PC-9 (cell line): ENCODE measurements around the gene ATG2A. TPM values are rescaled to one million over a fixed set of nuclear protein-coding genes. Genes with fewer than 3 reads are reported as not detected.
A peak's percentile ranks its signal among the peaks of the same experiment; 100 is the strongest.

Experiments used
- BruUV-seq: library from RNA; stranded (reverse); fragments of 400-500 nt; replicated peaks from 2 replicates; lab custom pipeline; 2021; lab: Mats Ljungman, UMichigan
- CTCF ChIA-PET: fragments of 300-600 bp; sonication (Branson Sonifier 250); formaldehyde crosslinking; loops from one replicate; lab custom pipeline; 2022; ENCODE audit warnings: antibody characterized with exemption; lab: Charles Lee
- POLR2A ChIA-PET: fragments of 300-600 bp; sonication (Branson Sonifier 250); formaldehyde crosslinking; loops from one replicate; lab custom pipeline; 2022; ENCODE audit warnings: antibody characterized with exemption; ENCODE audit not compliant: unreplicated experiment; lab: Charles Lee
- DNase-seq, 2 experiments: peaks; one replicate each; pipeline versions ENCODE4 v3.0.0 to v3.0.0-alpha.2; 2015 to 2022; ENCODE audit warnings: mixed read lengths in 1 of 2
- H2AFZ ChIP-seq: fragments of 200-600 bp; sonication (generic); 2 replicates; pipeline ENCODE4 v1.8.1; 2017; ENCODE audit warnings: antibody characterized with exemption
- H3F3A ChIP-seq: fragments of 200-600 bp; sonication (generic); 2 replicates; pipeline ENCODE4 v1.8.1; 2017; ENCODE audit warnings: antibody characterized with exemption, mild to moderate bottlenecking, low read depth; ENCODE audit not compliant: insufficient read depth
- H3K27ac ChIP-seq: fragments of 200-600 bp; sonication (generic); 2 replicates; pipeline ENCODE4 v1.6.1; 2016; ENCODE audit warnings: mixed run types
- H3K27me3 ChIP-seq: fragments of 200-600 bp; sonication (generic); 2 replicates; pipeline ENCODE4 v1.6.1; 2016; ENCODE audit warnings: low read depth, mixed run types; ENCODE audit not compliant: insufficient read depth
- H3K36me3 ChIP-seq: fragments of 200-600 bp; sonication (generic); 2 replicates; pipeline ENCODE4 v1.6.1; 2016; ENCODE audit warnings: low read depth, mixed run types
- H3K4me1 ChIP-seq: fragments of 200-600 bp; sonication (generic); replicated peaks from 2 replicates; pipeline ENCODE4 v1.6.1; 2016; ENCODE audit warnings: mixed run types; ENCODE audit not compliant: insufficient read depth
- H3K4me2 ChIP-seq: fragments of 200-600 bp; sonication (generic); 2 replicates; pipeline ENCODE4 v1.6.1; 2017; ENCODE audit warnings: mixed run types
- H3K4me3 ChIP-seq: fragments of 200-600 bp; sonication (generic); 2 replicates; pipeline ENCODE4 v1.6.1; 2016; ENCODE audit warnings: mixed run types
- H3K79me2 ChIP-seq: fragments of 200-600 bp; sonication (generic); 2 replicates; pipeline ENCODE4 v1.6.1; 2017; ENCODE audit warnings: low read depth, mixed run types
- H3K9me2 ChIP-seq: fragments of 200-600 bp; sonication (generic); 2 replicates; pipeline ENCODE4 v1.8.1; 2017; ENCODE audit warnings: mild to moderate bottlenecking; ENCODE audit not compliant: insufficient read depth
- H3K9me3 ChIP-seq: fragments of 200-600 bp; sonication (generic); 2 replicates; pipeline ENCODE4 v1.8.1; 2016; ENCODE audit warnings: low read depth; ENCODE audit not compliant: insufficient read depth
- H4K20me1 ChIP-seq: fragments of 200-600 bp; sonication (generic); 2 replicates; pipeline ENCODE4 v1.8.1; 2017; ENCODE audit not compliant: insufficient read depth
- CTCF ChIP-seq: fragments of 200-600 bp; sonication (generic); conservative IDR thresholded peaks from 2 replicates; pipeline ENCODE4 v1.6.1; 2017; ENCODE audit warnings: mixed run types, antibody characterized with exemption, mild to moderate bottlenecking, moderate library complexity
- EZH2 ChIP-seq: fragments of 200-600 bp; sonication (generic); IDR thresholded peaks from 2 replicates; pipeline ENCODE4 v1.8.0; 2017; ENCODE audit warnings: antibody characterized with exemption, low read depth
- intact Hi-C: fragments of 100-400 bp; cut with micrococcal nuclease; formaldehyde crosslinking; loops from one replicate; pipeline ENCODE4 v1.10.0; 2022; ENCODE audit not compliant: unreplicated experiment
- total RNA-seq: library from RNA; stranded (reverse); gene quantifications from 2 replicates; pipeline ENCODE4 v1.2.3, GENCODE V29; 2021

ATG2A gene
- total RNA-seq, 1 experiment from 2014 or later, result 48.2 TPM

- Histone ChIP-seq H3K79me2 (peaks cover 80% of the 10 kb centered on the region), H3F3A (peaks cover 45% of the 10 kb centered on the region), H4K20me1 (peaks cover 3% of the 10 kb centered on the region; the same call in 1 of the 2 replicates), H3K27me3 (no peaks in the 10 kb centered on the region), H2AFZ (no peak overlapping the region), H3K9me2 (no peaks in the 10 kb centered on the region), H3K4me3 (no peak overlapping the region), H3K4me2 (no peak overlapping the region), H3K27ac (0 out of 2 replicates have a peak overlapping the region, but pooled peaks have one; percentile 4), H3K9me3 (no peaks in the 10 kb centered on the region), H3K4me1 (peaks cover 48% of the 10 kb centered on the region), H3K36me3 (0 out of 2 replicates have a peak, but pooled peaks cover 14% of the 10 kb centered on the region)
- no peak for TF ChIP-seq EZH2
- TF ChIP-seq CTCF, result no peak
- BruUV-seq, result no TSS peak
- ChIA-PET POLR2A (interaction anchor here (0.5 to 0.6 kb wide), 2 partner anchors 17 to 89 kb away, joined by 4 to 5 read pairs; no protein-coding TSS in a partner anchor), CTCF (interaction anchor here (1.3 kb wide), 1 partner anchor 17 kb away, joined by 4 read pairs; no protein-coding TSS in a partner anchor)
- DNase-seq, result no peak
- intact Hi-C loops, result no loop called here
Measured at GRCh38 chr11:64859542-64860414, 57.2 kb downstream of the ATG2A start.

- TF ChIP-seq CTCF (no peak), EZH2 (no peak)
- Histone ChIP-seq H2AFZ (no peak overlapping the region), H4K20me1 (no peaks in the 10 kb centered on the region), H3K27ac (peak overlapping the region; percentile 84; the same call in 1 of the 2 replicates), H3K27me3 (no peaks in the 10 kb centered on the region), H3K9me3 (no peaks in the 10 kb centered on the region), H3F3A (peaks cover 52% of the 10 kb centered on the region), H3K4me3 (no peak overlapping the region), H3K9me2 (no peaks in the 10 kb centered on the region), H3K79me2 (peaks cover 77% of the 10 kb centered on the region), H3K4me1 (peaks cover 59% of the 10 kb centered on the region), H3K36me3 (peaks cover 20% of the 10 kb centered on the region; the same call in 1 of the 2 replicates), H3K4me2 (no peak overlapping the region)
- POLR2A ChIA-PET, result interaction anchor here (0.5 to 0.6 kb wide), 2 partner anchors 18 to 88 kb away, joined by 4 to 5 read pairs; no protein-coding TSS in a partner anchor
- DNase-seq, result no peak
- BruUV-seq, result no TSS peak
- CTCF ChIA-PET, result interaction anchor here (1.3 kb wide), 1 partner anchor 18 kb away, joined by 4 read pairs; no protein-coding TSS in a partner anchor
- intact Hi-C loops, result no loop called here
Measured at GRCh38 chr11:64858467-64859263, 58.3 kb downstream of the ATG2A start.

GRCh38 chr11:64857485-64857884 is 59.5 kb downstream of the ATG2A start:
- H4K20me1 ChIP-seq, result no peaks in the 10 kb centered on the region
- 0 out of 2 replicates have a peak overlapping the region, but pooled peaks have one; percentile 75 for H3K4me2 ChIP-seq
- H3K27ac ChIP-seq, result peak overlapping the region; percentile 84
- DNase-seq, result no peak
- H3K4me3 ChIP-seq, result no peak overlapping the region
- no peaks in the 10 kb centered on the region for H3K9me2 ChIP-seq
- peaks cover 26% of the 10 kb centered on the region; the same call in 1 of the 2 replicates for H3K36me3 ChIP-seq
- H2AFZ ChIP-seq, result no peak overlapping the region
- TF ChIP-seq EZH2 (no peak), CTCF (no peak)
- no TSS peak for BruUV-seq
- CTCF ChIA-PET, result interaction anchor here (0.7 kb wide), 1 partner anchor 8 kb away, joined by 5 read pairs; no protein-coding TSS in a partner anchor
- intact Hi-C loops, result loop anchor here (2.0 kb wide), 1 partner anchor 67 kb away; the partner anchor contains the start of gene PPP2R5B
- H3F3A ChIP-seq, result peaks cover 58% of the 10 kb centered on the region
- no peaks in the 10 kb centered on the region for H3K9me3 ChIP-seq
- POLR2A ChIA-PET, result interaction anchor here (0.7 to 1.6 kb wide), 3 partner anchors 10 to 20 kb away, joined by 8 to 22 read pairs (median 11); no protein-coding TSS in a partner anchor
- H3K27me3 ChIP-seq, result no peaks in the 10 kb centered on the region
- H3K4me1 ChIP-seq, result peaks cover 68% of the 10 kb centered on the region
- peaks cover 74% of the 10 kb centered on the region for H3K79me2 ChIP-seq
